Measurements from ENCODE around the gene CD5L.

Gene CD5L

DNA sequence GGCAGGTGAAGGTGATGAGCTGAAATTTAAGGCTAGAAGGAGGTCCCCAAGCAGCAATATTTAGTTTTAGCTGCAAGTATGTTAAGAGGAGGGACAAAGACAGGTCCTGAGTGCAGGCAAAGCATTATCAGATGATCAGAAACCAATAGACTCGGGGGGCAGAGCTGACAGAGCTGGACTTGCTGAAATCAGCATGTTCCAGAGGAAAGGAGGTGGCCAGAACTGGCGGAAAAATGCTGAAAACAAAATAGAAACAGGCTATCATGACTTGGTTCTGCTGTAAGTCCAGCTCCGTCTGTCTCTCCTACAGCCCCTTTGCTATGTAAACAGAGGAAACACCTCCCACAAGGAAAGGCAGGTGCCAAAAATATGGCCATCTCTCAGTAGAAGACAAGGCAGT lies at the start of gene CD5L:
Gene CD5L, minus strand, starts transcription at position 101 of the 400 bp plus-strand sequence. CDS start 107 bp downstream, outside the sequence.
- DNase-seq (ENCODE audit: low read depth) = no peak
- no peak within 1 kb of the TSS for H3K4me3 ChIP-seq (ENCODE audit: low read length)
- no peak for TF ChIP-seq CTCF (conservative IDR thresholded peaks at IDR 0.05; ENCODE audit: low read length)

DNA sequence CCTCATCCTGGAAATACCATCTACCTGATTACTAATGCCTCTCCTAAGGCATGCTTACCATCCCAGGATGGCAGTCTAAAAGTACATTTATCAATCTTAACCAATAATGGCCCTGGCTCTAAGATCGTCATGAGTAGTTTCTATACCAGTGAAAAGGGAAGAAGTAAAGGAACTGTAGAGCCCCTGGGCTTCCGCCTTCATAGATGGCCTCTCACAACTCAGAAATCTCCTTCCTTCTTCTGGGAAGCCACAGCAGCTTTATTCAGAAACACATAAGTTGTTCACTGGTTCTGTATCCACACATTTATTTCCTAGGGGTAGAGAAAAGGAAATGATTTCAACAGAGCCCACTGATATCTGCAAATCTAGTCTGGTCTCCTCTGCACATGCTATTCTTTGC lies 41.0 kb upstream of the CD5L start:
- DNase-seq (ENCODE audit: low read depth) = no peak

DNA sequence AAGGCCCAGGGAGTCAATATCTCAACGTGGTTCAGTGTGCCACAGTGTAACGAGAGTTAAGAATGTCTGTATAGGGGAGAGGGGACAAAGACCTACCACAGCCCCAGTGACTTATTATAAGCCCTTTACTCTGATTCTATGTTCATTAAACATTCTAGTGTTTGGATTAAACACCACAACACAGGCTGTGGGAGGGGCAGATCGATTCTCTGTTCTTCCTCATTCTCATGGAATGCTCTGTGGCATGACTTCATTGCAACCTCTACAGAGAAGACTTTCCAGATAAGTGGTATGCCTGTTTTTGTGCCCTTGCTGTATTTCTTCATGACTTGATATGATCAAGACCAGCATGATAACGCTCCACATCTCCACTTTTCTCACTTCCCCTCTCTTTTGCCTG lies 39.0 kb upstream of the CD5L start:
- no peak for DNase-seq (ENCODE audit: low read depth)

More for the DNA sequence above, 41.0 kb upstream of the CD5L start:
- no peak overlapping the region for H3K4me3 ChIP-seq (ENCODE audit: low read length)
- no peak for TF ChIP-seq CTCF (conservative IDR thresholded peaks at IDR 0.05; ENCODE audit: low read length)

DNA sequence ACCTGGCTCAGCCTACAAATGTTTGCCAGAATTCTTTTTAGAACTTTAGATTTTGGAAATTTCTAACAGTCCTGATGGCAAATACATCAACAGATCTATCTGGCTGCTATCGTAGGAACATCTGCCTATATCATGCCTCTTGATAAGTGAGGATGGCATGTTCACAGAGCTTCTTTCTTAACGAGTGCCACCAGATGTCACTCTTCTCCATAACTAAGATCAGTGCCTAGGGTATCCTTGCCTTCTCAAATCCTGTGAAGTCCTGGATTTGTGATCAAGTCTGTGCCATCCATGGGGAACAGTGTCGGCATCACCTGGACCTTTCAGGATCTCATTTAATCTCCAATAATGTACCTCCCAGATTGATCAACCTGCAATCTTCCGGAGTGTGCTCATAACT lies 36.5 kb upstream of the CD5L start:
- peak; percentile 54 for TF ChIP-seq CTCF (conservative IDR thresholded peaks at IDR 0.05; ENCODE audit: low read length)
- no peak overlapping the region for H3K4me3 ChIP-seq (ENCODE audit: low read length)
- peak; percentile 55 for DNase-seq (ENCODE audit: low read depth)

More for the DNA sequence above, 39.0 kb upstream of the CD5L start:
- no peak overlapping the region for H3K4me3 ChIP-seq (ENCODE audit: low read length)
- no peak for TF ChIP-seq CTCF (conservative IDR thresholded peaks at IDR 0.05; ENCODE audit: low read length)

GRCh38 chr1:157870490-157870889 lies 28.9 kb upstream of the CD5L start:
- DNase-seq (ENCODE audit: low read depth) = no peak
- no peak for TF ChIP-seq CTCF (conservative IDR thresholded peaks at IDR 0.05; ENCODE audit: low read length)
- no peak overlapping the region for H3K4me3 ChIP-seq (ENCODE audit: low read length)

GRCh38 chr1:157868654-157869053 lies 27.0 kb upstream of the CD5L start:
- H3K4me3 ChIP-seq (ENCODE audit: low read length) = no peak overlapping the region
- DNase-seq (ENCODE audit: low read depth) = no peak
- TF ChIP-seq CTCF (conservative IDR thresholded peaks at IDR 0.05; ENCODE audit: low read length) = no peak

DNA sequence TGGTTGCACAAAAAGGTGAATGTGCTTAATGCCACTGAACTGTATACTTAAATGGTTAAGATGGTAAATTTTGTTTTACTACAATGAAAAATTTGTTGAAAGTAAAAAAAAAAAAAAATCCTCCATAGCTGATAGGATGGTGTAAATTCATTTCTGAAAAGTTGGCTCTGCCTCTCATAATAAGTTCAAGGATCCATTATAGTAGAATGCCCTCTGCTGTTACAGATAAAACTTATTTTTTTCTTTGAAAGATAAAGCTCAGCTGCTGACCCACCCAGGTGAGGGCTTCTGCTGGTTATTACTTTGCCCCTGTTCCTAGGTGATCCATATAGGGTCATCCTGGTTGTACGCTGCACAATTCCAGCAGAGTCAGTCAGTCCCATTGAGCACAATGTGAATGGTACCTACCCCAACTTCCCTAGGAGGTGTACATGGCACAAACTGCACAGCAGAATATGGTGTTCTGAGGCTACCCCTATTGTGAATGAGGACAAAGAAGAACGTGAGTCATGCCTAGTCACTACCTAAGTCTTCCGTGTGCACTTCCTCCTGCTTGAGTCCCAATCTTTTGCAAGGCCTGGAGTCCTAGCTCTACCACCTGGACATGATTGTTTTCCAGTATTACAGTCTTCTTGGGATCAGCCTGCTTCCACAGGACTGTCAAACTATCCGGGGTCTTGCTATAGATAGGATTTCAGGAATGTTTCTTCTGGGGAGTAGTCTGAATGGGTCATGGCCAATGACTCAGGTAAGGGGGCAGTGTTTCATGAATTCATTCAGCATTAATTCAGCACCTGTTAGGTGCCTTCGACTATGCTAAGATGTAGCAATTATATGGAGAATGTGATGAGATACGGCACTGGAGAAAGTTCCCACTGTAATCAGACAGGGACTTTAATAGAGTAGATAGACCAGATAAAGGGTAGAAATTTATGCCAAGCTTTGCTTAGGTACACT lies 20.8 kb upstream of the CD5L start:
- no peak overlapping the region for H3K4me3 ChIP-seq (ENCODE audit: low read length)
- DNase-seq (ENCODE audit: low read depth) = no peak
- TF ChIP-seq CTCF (conservative IDR thresholded peaks at IDR 0.05; ENCODE audit: low read length) = no peak

Measured in AG10803 (cell line).